OCI-LY7 (cell line): ENCODE measurements around the gene TRAPPC10. TPM values are rescaled to one million over a fixed set of nuclear protein-coding genes. Genes with fewer than 3 reads are reported as not detected.

Experiments
- small RNA-seq: library from RNA; depleted of rRNA; stranded (forward); fragments of <200 nt; gene quantifications from one replicate; pipeline ENCODE3, GENCODE V24; 2014
- total RNA-seq, 2 experiments: library from RNA; depleted of rRNA in 1 of 2; stranded (reverse); fragments of >200 nt in 1 of 2; shearing (Covaris generic) in 1 of 2; gene quantifications; 2 replicates each; pipeline ENCODE4 v1.2.3, GENCODE V29; 2014 to 2022

TRAPPC10 gene
- total RNA-seq, 2 experiments from 2014 or later: 37.4 to 54.7 TPM

Small RNAs within 50 kb of the gene (small RNA-seq; reads per million reads assigned to genes)
- gene RNU6-1150P: not detected

Other genes with a start within 250 kb of the TRAPPC10 start
- 12.5 and 15.6 TPM in 2 replicates for gene CSTB, start 236.0 kb upstream of the TRAPPC10 start, total RNA-seq (2014; rRNA removed; shearing (Covaris generic))
- 26.7 and 33.3 TPM in 2 replicates for gene CSTB, start 236.0 kb upstream of the TRAPPC10 start, total RNA-seq (2022)
- 45.2 and 50.3 TPM in 2 replicates for gene RRP1, start 222.7 kb upstream of the TRAPPC10 start, total RNA-seq (2014; rRNA removed; shearing (Covaris generic))
- gene RRP1, start 222.7 kb upstream of the TRAPPC10 start, total RNA-seq (2022): 46.1 and 55.0 TPM in 2 replicates
- gene AGPAT3, start 147.1 kb upstream of the TRAPPC10 start, total RNA-seq (2014; rRNA removed; shearing (Covaris generic)): 9.2 and 10.3 TPM in 2 replicates
- 27.0 and 33.4 TPM in 2 replicates for gene AGPAT3, start 147.1 kb upstream of the TRAPPC10 start, total RNA-seq (2022)
- gene PWP2, start 95.1 kb downstream of the TRAPPC10 start, total RNA-seq (2014; rRNA removed; shearing (Covaris generic)): 2.5 and 8.2 TPM in 2 replicates
- 8.4 and 11.5 TPM in 2 replicates for gene PWP2, start 95.1 kb downstream of the TRAPPC10 start, total RNA-seq (2022)
- gene GATD3, start 121.4 kb downstream of the TRAPPC10 start, total RNA-seq (2014; rRNA removed; shearing (Covaris generic)): 6.6 TPM in 2 replicates
- 24.1 and 28.1 TPM in 2 replicates for gene GATD3, start 121.4 kb downstream of the TRAPPC10 start, total RNA-seq (2022)
- 4.1 and 5.2 TPM in 2 replicates for gene ICOSLG, start 228.6 kb downstream of the TRAPPC10 start, total RNA-seq (2014; rRNA removed; shearing (Covaris generic))
- gene ICOSLG, start 228.6 kb downstream of the TRAPPC10 start, total RNA-seq (2022): 8.3 and 8.6 TPM in 2 replicates
- gene DNMT3L, start 249.6 kb downstream of the TRAPPC10 start, total RNA-seq (2014; rRNA removed; shearing (Covaris generic)): not detected in 2 replicates
- not detected in 2 replicates for gene DNMT3L, start 249.6 kb downstream of the TRAPPC10 start, total RNA-seq (2022)